ENCODE measurements around the gene NEURL1. TPM values are rescaled to one million over a fixed set of nuclear protein-coding genes. Genes with fewer than 3 reads are reported as not detected.

Gene NEURL1
- total and polyA plus RNA-seq, 2 donors (not counting 1 experiment from before 2014, with no cell fraction given) = 0.30 to 0.57 TPM

- Histone ChIP-seq H3K9me3 (ENCODE audit: control extremely low read depth in 1 of 3, control insufficient read depth in 2 of 3, insufficient read depth in 1 of 3, low read length in 2 of 3) (no peaks in the 10 kb centered on the region), H2AFZ (ENCODE audit: insufficient read depth, low read depth, low read length, poor library complexity, severe bottlenecking) (no peak overlapping the region), H3K9ac (ENCODE audit: low read length) (no peak overlapping the region), H3K36me3 (replicated peaks in 1 of 2; ENCODE audit: control extremely low read depth in 1 of 2, control insufficient read depth in 1 of 2, extremely low read depth in 1 of 2, insufficient read depth in 2 of 2, low read length in 1 of 2) (peaks cover 0 to 9% of the 10 kb centered on the region in 2 experiments), H3K4me1 (ENCODE audit: control insufficient read depth in 2 of 2, insufficient read depth in 2 of 2, low read length in 2 of 2) (no peaks in the 10 kb centered on the region), H3K79me2 (ENCODE audit: control insufficient read depth, insufficient read depth, low read length) (no peaks in the 10 kb centered on the region), H3K4me2 (replicated peaks; ENCODE audit: low read depth, low read length, poor library complexity, severe bottlenecking) (no peak overlapping the region), H4K20me1 (ENCODE audit: control insufficient read depth, insufficient read depth, low read length, poor library complexity, severe bottlenecking) (no peaks in the 10 kb centered on the region), H3K27me3 (replicated peaks in 1 of 4; ENCODE audit: control extremely low read depth in 1 of 4, control insufficient read depth in 3 of 4, insufficient read depth in 4 of 4, low read length in 3 of 4) (no peaks in the 10 kb centered on the region), H3K27ac (ENCODE audit: low read length in 2 of 2) (no peak overlapping the region), H3K4me3 (ENCODE audit: control extremely low read depth in 1 of 5, extremely low read depth in 1 of 5, insufficient read depth in 1 of 5, low read depth in 2 of 5, low read length in 4 of 5) (no peak overlapping the region)
- DNase-seq (no peak), ATAC-seq (ENCODE audit: low read depth) (no peak)
- intact Hi-C loops (cut with micrococcal nuclease) = no loop called here
- TF ChIP-seq CTCF (IDR thresholded peaks at IDR 0.05) = no peak
- TF ChIP-seq EZH2 (IDR thresholded peaks at IDR 0.05; ENCODE audit: borderline replicate concordance, insufficient read depth, low read depth, low read length, poor library complexity, severe bottlenecking) = no peak
- H3K9me3 Mint-ChIP-seq (ENCODE audit: insufficient read depth) = no peaks in the 10 kb centered on the region
- ChIA-PET CTCF (interaction anchor here (2.1 to 5.8 kb wide), 2 partner anchors 86 to 89 kb away, joined by 7 to 35 read pairs; no protein-coding TSS in a partner anchor), POLR2A (no interaction called here)
- H3K4me1 Mint-ChIP-seq = no peaks in the 10 kb centered on the region
- H3K27me3 Mint-ChIP-seq = no peaks in the 10 kb centered on the region
- H3K4me3 Mint-ChIP-seq = no peak overlapping the region
- WGBS (ENCODE audit: insufficient coverage) = 87% methylated on average over 6 of the region's 6 CpGs
- H3K27ac Mint-ChIP-seq = no peak overlapping the region
Observed at GRCh38 chr10:103600325-103600724, 106.8 kb downstream of the NEURL1 start.

GRCh38 chr10:103600956-103601569 lies 107.6 kb downstream of the NEURL1 start:
- Histone ChIP-seq H3K36me3 (replicated peaks in 1 of 2; ENCODE audit: control extremely low read depth in 1 of 2, control insufficient read depth in 1 of 2, extremely low read depth in 1 of 2, insufficient read depth in 2 of 2, low read length in 1 of 2) (peaks cover 0 to 9% of the 10 kb centered on the region in 2 experiments), H3K27ac (ENCODE audit: low read length in 2 of 2) (no peak overlapping the region), H3K9ac (ENCODE audit: low read length) (no peak overlapping the region), H4K20me1 (ENCODE audit: control insufficient read depth, insufficient read depth, low read length, poor library complexity, severe bottlenecking) (no peaks in the 10 kb centered on the region), H3K9me3 (ENCODE audit: control extremely low read depth in 1 of 3, control insufficient read depth in 2 of 3, insufficient read depth in 1 of 3, low read length in 2 of 3) (peaks cover 0 to 4% (median 0%) of the 10 kb centered on the region in 3 donors), H2AFZ (ENCODE audit: insufficient read depth, low read depth, low read length, poor library complexity, severe bottlenecking) (no peak overlapping the region), H3K79me2 (ENCODE audit: control insufficient read depth, insufficient read depth, low read length) (no peaks in the 10 kb centered on the region), H3K4me2 (replicated peaks; ENCODE audit: low read depth, low read length, poor library complexity, severe bottlenecking) (no peak overlapping the region), H3K4me1 (ENCODE audit: control insufficient read depth in 2 of 2, insufficient read depth in 2 of 2, low read length in 2 of 2) (no peaks in the 10 kb centered on the region), H3K27me3 (replicated peaks in 1 of 4; ENCODE audit: control extremely low read depth in 1 of 4, control insufficient read depth in 3 of 4, insufficient read depth in 4 of 4, low read length in 3 of 4) (no peaks in the 10 kb centered on the region), H3K4me3 (ENCODE audit: control extremely low read depth in 1 of 5, extremely low read depth in 1 of 5, insufficient read depth in 1 of 5, low read depth in 2 of 5, low read length in 4 of 5) (no peak overlapping the region)
- no peak for TF ChIP-seq EZH2 (IDR thresholded peaks at IDR 0.05; ENCODE audit: borderline replicate concordance, insufficient read depth, low read depth, low read length, poor library complexity, severe bottlenecking)
- TF ChIP-seq CTCF (IDR thresholded peaks at IDR 0.05) = no peak
- H3K27me3 Mint-ChIP-seq = no peaks in the 10 kb centered on the region
- WGBS (ENCODE audit: insufficient coverage) = 98% methylated on average over 5 of the region's 7 CpGs
- H3K4me1 Mint-ChIP-seq = no peaks in the 10 kb centered on the region
- no peak overlapping the region for H3K4me3 Mint-ChIP-seq
- ChIA-PET POLR2A (interaction anchor here (0.7 kb wide), 1 partner anchor 43 kb away, joined by 4 read pairs; no protein-coding TSS in a partner anchor), CTCF (interaction anchor here (5.8 kb wide), 1 partner anchor 85 kb away, joined by 35 read pairs; no protein-coding TSS in a partner anchor)
- no peaks in the 10 kb centered on the region for H3K9me3 Mint-ChIP-seq (ENCODE audit: insufficient read depth)
- DNase-seq = no peak
- ATAC-seq (ENCODE audit: low read depth) = no peak
- intact Hi-C loops (cut with micrococcal nuclease) = no loop called here
- no peak overlapping the region for H3K27ac Mint-ChIP-seq
